Brain microvascular endothelial cell (primary cell): ENCODE data around the gene GRID1.

Experiments
- DNase-seq: peaks from one replicate; pipeline ENCODE4 v3.0.0-alpha.2; 2020
- H3K27ac ChIP-seq: fragments of 250-450 bp; sonication (Bioruptor Pico); 2 replicates; pipeline ENCODE4 v1.5.1; 2020; ENCODE audit warnings: mild to moderate bottlenecking, moderate library complexity
- H3K27me3 ChIP-seq: fragments of 250-450 bp; sonication (Bioruptor Pico); replicated peaks from 2 replicates; pipeline ENCODE4 v1.5.1; 2020; ENCODE audit warnings: mild to moderate bottlenecking
- H3K36me3 ChIP-seq: fragments of 250-450 bp; sonication (Bioruptor Pico); replicated peaks from 2 replicates; pipeline ENCODE4 v1.5.1; 2020; ENCODE audit warnings: mild to moderate bottlenecking
- H3K4me3 ChIP-seq: 2 replicates; pipeline ENCODE4 v1.5.1; 2011; ENCODE audit warnings: low read depth, mild to moderate bottlenecking, control low read depth, low read length, moderate library complexity
- in situ Hi-C: cut with HindIII; loops from 2 replicates; pipeline ENCODE4 v1.10.0; 2017; ENCODE audit warnings: low sequenced_read_pairs, low pct_ligation_motif_present
- TF ChIP-seq, protein P1 (sequence below): IDR thresholded peaks from 2 replicates; pipeline ENCODE4 v1.5.1; 2011; ENCODE audit warnings: low read depth, mild to moderate bottlenecking, moderate library complexity, low read length, control low read depth, inconsistent platforms; ENCODE audit errors: missing control alignments

Gene GRID1

DNA sequence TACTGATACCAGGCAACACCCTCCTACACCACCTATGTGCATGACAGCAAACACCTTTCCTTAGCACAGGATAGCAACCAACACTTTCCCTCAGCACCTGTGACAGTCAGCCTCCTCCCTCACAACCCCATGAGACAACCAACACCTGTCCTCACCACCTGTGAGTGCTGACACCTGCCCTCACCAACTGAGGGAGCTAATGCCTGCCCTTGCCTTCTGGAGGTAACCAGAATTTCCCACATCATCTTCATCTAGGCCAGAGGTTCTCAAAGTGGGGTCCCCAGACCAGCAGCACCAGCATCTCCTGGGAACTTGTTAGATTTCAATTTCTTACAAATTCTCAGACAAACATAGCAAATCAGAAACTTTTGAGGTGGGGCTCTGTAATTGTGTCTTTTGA is 112.5 kb downstream of the GRID1 start:
- in situ Hi-C loops: no loop called here
- H3K27me3 ChIP-seq: no peaks in the 10 kb centered on the region
- TF ChIP-seq, protein P1, sequence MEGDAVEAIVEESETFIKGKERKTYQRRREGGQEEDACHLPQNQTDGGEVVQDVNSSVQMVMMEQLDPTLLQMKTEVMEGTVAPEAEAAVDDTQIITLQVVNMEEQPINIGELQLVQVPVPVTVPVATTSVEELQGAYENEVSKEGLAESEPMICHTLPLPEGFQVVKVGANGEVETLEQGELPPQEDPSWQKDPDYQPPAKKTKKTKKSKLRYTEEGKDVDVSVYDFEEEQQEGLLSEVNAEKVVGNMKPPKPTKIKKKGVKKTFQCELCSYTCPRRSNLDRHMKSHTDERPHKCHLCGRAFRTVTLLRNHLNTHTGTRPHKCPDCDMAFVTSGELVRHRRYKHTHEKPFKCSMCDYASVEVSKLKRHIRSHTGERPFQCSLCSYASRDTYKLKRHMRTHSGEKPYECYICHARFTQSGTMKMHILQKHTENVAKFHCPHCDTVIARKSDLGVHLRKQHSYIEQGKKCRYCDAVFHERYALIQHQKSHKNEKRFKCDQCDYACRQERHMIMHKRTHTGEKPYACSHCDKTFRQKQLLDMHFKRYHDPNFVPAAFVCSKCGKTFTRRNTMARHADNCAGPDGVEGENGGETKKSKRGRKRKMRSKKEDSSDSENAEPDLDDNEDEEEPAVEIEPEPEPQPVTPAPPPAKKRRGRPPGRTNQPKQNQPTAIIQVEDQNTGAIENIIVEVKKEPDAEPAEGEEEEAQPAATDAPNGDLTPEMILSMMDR: no peak
- no peak for DNase-seq
- H3K36me3 ChIP-seq: no peaks in the 10 kb centered on the region
- no peak overlapping the region for H3K27ac ChIP-seq
- H3K4me3 ChIP-seq: no peak overlapping the region

DNA sequence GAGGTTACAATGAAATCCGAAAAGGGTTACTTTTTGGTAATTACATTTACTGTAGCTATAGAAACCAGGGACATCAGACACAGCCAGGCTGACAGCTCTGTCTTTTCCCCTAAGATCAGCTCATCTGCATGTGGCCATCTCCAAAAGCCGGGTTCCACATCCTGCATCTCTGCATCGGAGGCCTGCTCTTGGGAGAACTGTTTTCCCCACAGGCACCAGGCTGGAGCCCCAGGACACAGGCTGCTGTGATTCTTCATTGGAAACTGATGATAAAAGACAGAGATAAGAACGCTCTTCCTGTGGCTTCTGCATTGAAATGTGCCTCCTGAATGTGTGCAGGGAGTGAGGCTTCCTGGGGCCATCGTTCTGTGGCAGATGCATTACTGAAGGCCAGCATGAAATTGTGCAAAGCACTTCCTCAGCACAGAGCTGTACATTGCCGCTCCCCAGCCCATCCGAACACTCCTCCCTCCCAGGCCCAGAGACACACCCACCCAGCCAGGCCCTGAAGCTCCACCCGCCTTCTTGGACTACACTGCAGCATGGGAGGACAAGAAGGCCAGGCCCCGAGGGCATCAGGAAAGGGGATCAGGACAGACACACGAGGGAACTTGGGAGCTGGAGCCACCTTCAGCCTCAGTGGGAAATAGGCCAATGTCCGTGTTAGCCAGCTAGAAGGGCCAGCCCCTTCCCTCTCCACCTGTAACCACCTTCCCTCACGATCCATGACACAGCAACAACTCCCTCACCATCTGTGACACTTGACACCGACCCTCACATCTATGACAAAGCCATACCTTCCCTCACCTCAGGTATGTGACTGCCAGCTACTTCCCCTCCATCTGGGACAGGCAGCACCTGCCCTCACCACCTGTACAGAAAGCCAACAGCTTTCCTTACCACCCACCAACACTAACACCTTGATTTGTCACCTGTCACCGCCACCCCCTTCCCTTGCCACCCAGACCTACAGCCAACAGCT is 113.2 kb downstream of the GRID1 start:
- no peak for DNase-seq
- TF ChIP-seq, protein P1: no peak
- no peak overlapping the region for H3K4me3 ChIP-seq
- H3K27ac ChIP-seq: no peak overlapping the region
- in situ Hi-C loops: no loop called here
- no peaks in the 10 kb centered on the region for H3K36me3 ChIP-seq
- no peaks in the 10 kb centered on the region for H3K27me3 ChIP-seq

DNA sequence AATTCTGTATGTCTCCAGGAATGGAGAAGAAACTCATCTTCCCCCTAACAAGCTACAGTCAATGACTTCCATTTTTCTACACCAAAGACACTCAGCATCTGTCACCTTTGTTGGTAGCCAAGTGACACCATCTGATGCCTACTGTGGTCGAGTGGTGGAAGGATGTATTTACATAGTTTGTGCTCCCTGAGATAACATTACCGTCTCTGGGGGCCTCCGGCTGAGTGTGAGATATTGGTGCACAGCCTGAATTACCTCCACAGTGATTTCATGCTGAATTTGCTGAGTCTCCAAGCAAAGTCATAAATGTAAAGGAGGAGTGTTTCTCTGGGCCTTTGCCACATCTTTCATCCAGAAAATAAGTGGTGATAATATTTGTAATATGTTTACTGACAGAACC is 114.0 kb downstream of the GRID1 start:
- in situ Hi-C loops: no loop called here
- Histone ChIP-seq H3K4me3 (no peak overlapping the region), H3K36me3 (no peaks in the 10 kb centered on the region), H3K27me3 (no peaks in the 10 kb centered on the region), H3K27ac (no peak overlapping the region)
- TF ChIP-seq, protein P1: no peak
- DNase-seq: no peak

DNA sequence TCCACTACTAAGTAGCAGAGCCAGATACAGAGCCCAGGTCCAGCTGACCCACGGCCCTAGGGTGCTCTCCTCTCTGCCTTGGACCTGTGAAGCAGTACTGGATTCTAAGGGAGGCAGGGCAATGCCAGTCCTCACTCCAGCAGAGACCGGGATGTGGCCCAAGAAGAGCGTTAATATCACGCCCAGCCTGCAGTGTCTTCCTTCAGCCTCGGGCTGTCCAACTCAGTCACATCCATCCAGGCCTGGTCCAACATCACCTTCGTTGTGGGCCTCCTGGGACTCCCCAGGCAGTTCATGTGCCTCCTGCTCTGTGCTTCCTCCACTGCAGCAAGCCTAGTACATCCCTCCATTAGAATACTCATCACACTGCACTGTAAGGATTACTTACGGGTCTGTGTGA is 114.5 kb downstream of the GRID1 start:
- Histone ChIP-seq H3K27ac (no peak overlapping the region), H3K36me3 (no peaks in the 10 kb centered on the region), H3K4me3 (no peak overlapping the region), H3K27me3 (no peaks in the 10 kb centered on the region)
- in situ Hi-C loops: no loop called here
- TF ChIP-seq, protein P1: no peak
- no peak for DNase-seq

DNA sequence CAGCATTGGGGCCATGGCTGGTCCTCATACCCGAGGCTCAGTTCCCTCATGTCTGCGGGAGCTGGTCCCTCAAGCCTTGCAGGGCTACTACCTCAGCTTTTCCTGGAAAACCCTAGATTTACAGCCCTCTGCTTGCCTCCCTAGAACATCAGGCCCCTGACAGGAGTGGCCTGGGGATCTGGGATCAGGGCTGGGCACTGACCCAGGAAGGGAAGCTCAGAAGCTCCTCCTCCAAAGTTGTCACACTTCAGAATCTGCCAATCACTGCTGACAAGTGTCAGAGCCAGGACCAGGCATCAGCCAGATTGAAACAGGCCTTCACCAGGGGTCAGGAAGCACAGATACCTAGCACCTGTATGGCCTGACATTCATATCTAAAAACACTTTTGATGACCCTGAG is 115.2 kb downstream of the GRID1 start:
- no peak for DNase-seq
- in situ Hi-C loops: no loop called here

More for the DNA sequence above, 115.2 kb downstream of the GRID1 start:
- TF ChIP-seq, protein P1: no peak
- Histone ChIP-seq H3K36me3 (no peaks in the 10 kb centered on the region), H3K4me3 (no peak overlapping the region), H3K27ac (no peak overlapping the region), H3K27me3 (no peaks in the 10 kb centered on the region)
